Body of pancreas (tissue), 4 donors: ENCODE data around the gene RANBP3L.

Experiments used
- POLR2A ChIP-seq, 3 donors: fragments of 450-650 bp; IDR thresholded peaks; one replicate each; pipeline ENCODE4 v1.6.1; 2016; ENCODE audit warnings: antibody characterized with exemption in 3 of 3, mild to moderate bottlenecking in 2 of 3
- TF ChIP-seq, protein P1 (sequence below), 7 experiments: fragments of 450-650 bp in 4 of 7; fragments of 200-600 bp in 3 of 7; sonication (generic) in 3 of 7; IDR thresholded peaks; one replicate each; pipeline ENCODE4 v1.5.1; 2016 to 2019; ENCODE audit warnings: antibody characterized with exemption in 7 of 7

DNA sequence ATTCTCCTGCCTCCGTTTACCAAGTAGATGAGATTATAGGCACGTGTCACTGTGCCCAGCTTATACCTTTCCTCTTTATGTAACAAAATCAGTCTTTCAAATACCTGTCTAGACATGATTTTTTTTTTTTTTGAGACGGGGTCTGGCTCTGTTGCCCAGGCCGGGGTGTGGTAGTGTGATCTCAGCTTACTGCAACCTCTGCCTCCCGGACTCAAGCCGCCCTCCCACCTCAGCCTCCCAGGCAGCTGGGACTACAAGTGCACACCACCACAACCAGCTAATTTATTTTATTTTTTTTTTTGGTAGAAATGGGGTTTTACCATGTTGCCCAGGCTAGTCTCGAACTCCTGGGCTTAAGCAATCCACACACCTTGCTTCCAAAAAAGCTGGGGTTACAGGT lies 73.2 kb downstream of the RANBP3L start:
- no peak for TF ChIP-seq POLR2A (IDR thresholded peaks at IDR 0.05)
- TF ChIP-seq, protein P1, sequence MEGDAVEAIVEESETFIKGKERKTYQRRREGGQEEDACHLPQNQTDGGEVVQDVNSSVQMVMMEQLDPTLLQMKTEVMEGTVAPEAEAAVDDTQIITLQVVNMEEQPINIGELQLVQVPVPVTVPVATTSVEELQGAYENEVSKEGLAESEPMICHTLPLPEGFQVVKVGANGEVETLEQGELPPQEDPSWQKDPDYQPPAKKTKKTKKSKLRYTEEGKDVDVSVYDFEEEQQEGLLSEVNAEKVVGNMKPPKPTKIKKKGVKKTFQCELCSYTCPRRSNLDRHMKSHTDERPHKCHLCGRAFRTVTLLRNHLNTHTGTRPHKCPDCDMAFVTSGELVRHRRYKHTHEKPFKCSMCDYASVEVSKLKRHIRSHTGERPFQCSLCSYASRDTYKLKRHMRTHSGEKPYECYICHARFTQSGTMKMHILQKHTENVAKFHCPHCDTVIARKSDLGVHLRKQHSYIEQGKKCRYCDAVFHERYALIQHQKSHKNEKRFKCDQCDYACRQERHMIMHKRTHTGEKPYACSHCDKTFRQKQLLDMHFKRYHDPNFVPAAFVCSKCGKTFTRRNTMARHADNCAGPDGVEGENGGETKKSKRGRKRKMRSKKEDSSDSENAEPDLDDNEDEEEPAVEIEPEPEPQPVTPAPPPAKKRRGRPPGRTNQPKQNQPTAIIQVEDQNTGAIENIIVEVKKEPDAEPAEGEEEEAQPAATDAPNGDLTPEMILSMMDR (IDR thresholded peaks at IDR 0.05) = no peak
